GM21619 (cell line): Measurements from ENCODE around the gene PTPRT.

Experiments used
- ATAC-seq: cut with Tn5 transposase; IDR thresholded peaks from one replicate; pipeline ENCODE4 v1.9.1; 2021; ENCODE audit not compliant: unreplicated experiment

PTPRT gene

GRCh38 chr20:42846784-42847490 is 342.8 kb downstream of the PTPRT start:
- no peak for ATAC-seq

DNA sequence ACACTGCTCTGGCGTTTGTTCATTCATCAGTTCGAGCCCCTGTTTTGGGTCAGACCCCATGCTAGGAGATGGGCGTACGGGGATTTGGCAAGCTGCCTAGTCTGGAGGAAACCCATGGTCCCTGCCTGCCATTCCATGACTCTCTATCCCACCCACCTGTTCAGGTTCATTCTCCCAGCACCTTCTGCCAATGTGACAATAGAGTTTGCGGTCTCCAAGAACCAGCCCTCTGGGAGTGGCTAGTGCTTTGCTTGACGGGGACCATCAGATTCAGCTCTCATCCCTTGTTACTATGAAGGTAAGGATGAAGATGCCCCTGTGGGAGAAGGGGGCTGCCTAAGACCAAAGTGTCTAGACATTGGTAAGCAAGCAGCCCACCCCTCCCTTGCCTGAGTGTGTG is 345.0 kb downstream of the PTPRT start:
- ATAC-seq, result no peak

DNA sequence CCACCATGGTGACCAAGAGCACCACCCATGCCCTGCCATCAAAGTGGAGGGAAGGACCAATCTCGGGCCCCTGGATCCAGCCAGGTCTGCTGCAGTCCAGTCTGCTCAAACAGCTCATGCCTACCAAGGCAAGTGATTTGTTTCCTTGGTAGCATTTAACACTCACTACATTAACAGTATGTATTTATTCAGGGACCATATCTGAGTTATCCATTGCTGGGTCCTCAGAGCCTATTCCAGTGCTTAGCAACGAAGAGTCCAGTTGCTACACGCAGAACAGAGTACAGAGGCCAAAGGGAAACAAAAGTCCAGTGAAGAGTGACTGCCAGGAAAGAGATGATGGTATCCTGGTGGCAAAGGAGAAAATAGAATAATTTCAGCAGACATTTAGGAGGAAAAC is 352.2 kb downstream of the PTPRT start:
- no peak for ATAC-seq

DNA sequence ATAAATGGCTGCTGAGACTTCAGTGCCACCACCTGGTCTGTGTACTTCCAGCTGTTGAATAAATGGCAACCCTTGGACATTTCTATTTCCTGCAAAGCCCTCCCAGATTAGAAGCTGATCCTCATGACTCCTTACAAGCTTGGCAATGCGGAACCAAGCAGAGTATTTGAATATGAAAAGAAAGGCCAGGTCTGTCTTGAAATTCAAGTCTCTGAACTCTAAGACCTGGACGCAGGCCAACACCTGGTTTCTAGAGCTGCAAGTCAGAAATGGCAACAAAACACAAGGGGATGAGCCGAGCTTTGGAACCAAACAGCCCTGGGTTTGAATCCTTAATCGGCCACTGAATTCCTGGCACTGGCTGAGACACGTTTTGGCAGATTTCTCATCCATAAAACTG is 353.4 kb downstream of the PTPRT start:
- no peak for ATAC-seq

- no peak for ATAC-seq
Observed at GRCh38 chr20:42807876-42808275, 381.8 kb downstream of the PTPRT start.

- ATAC-seq, result no peak
Observed at GRCh38 chr20:42795111-42795695, 394.5 kb downstream of the PTPRT start.

DNA sequence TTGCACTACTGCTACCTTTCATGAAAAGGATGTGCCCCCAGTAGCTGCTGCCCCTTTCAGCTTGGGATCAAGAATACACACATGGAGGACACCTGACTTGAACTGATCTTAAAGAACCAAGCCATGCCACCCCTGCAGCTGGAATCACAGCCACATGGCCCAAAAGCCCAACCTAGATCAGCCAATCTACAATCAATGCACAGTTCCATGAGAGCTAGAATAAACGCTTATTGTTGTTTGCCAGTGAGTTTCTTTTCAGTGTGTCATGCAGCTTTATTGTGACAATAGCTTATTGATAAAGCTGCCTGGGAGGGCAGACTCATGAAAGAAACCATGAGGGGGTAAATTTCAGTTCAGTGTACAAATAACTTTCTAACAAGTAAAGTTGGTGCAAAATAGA is 397.7 kb downstream of the PTPRT start:
- ATAC-seq, result no peak

GRCh38 chr20:42790111-42790510 is 399.6 kb downstream of the PTPRT start:
- no peak for ATAC-seq

DNA sequence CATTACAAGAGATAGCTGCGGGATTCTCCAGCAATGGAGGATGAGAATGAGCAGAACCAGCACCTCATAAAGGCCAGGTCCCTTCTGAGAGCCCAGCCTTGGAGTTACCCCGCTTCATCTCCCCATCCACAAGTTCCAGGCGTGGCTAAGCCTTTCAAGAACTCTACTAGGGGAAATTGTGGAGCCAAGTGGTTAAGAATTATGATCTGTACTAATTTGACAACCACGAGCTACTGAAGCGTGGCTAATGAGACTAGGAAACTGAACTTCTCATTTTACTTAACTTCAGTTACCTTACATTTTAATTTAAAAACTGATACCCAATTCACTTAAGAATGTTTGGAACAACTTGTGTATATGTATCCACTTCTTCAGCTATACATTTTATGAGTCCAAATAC is 401.0 kb downstream of the PTPRT start:
- ATAC-seq, result no peak

DNA sequence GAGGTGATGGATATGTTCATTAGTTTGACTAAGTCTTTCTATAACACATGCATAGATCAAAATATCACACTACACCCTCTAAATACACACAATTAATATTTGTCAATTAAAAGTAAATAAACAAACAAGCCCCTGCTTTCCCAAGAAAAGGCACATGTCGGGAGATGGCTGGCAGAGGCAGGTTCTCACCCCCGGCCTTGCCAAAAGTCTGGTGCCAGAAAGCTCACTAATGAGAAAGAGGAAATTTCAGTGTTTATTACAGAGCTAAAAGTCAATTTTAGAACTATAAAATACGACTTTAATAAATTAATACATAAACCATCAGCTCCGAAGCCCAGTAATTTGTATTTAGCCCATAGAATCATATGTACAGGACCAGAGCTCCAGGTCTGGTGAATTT is 404.7 kb downstream of the PTPRT start:
- ATAC-seq, result no peak

DNA sequence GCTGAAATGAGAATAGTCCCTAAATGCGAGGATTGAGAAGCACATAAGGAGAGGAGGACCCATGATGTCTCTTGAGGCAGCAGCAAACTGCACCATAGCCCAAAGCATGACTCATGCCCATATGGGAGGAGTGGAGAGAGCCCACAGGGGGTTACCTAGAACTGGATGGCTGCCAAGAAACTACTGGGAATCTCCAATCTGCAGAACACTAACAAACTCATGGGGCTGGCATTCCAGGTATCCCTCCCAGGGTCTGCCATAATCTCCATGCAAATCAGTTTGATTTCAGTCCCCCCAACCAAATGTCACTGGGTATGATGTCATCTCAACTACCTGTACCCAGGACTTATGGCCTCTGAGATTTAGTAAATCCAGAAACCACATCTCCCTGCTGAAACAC is 410.5 kb downstream of the PTPRT start:
- no peak for ATAC-seq

GRCh38 chr20:42775866-42776265 is 413.8 kb downstream of the PTPRT start:
- ATAC-seq, result no peak

DNA sequence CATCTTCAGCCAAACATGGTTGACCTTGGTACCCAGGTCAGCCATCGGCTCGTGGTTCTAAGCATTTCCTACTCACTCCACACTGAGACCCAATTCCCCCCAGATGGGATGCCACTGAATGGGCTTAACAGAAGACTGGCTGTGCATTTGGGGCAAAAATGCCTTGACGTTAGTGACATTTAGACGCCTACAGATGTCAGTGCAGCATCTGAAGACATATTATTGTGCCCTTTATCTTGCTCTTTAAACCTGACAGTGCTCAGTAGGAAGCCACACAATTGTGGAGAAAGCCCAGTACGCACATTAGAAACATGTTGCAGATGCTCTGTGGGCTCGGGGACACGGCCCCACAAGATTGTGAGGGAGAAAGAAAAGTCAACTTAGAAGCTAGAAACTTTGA is 414.7 kb downstream of the PTPRT start:
- no peak for ATAC-seq

DNA sequence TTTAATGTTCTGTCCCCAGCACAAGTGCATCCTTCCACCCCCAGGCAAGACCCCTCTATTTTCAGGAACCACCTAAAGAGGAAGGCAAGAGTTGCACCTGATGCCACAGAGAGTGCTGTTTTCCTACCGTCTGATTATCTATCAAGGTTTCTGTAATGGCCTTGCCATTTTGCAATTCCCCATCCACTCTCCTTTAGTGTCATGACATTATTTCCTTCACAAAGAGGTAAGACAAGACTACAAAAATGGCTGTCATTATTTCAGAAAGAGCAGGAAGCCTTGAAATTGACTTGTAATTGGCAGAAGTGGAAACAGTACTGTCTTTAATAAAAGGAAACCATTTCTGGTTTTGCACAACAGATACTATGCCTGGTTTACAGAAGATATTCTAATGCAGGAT is 426.7 kb downstream of the PTPRT start:
- no peak for ATAC-seq

DNA sequence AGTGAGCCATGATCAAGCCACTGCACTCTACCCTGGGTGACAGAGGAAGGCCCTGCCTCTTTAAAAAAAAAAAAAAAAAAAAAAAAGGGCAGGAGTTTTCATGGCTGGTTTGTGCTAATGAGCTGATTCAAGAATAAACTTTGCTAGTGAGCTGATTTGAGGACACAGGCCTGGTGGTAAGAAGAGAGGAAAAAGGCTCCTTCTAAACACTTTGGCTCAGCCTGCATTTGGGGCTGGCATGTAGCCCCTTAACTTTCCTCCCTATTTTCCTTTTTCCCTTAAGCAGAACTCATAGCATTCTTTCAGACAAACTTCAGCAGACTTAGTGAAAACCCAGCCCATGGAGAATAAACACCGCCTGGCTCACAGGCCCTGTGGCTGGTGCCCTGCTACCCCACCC is 432.7 kb downstream of the PTPRT start:
- ATAC-seq, result no peak

DNA sequence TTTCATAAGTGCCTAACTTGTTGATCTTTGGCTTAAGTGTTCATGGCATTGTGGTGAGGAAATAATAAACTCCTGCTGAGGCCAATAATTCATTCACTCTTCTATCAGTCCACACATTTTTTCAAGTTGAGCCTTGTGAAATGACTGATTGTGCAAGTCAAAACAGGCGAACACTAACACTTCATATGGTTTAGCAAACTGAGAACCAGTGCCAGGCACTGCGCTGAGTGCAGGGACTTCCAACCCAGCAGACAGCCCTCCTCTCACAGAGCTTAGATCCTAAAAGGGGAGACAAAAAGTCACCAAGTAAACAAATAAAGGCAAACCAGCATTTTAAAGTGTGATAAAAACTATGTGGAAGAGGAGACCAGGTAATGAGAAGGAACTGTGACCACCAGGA is 435.0 kb downstream of the PTPRT start:
- ATAC-seq, result no peak

DNA sequence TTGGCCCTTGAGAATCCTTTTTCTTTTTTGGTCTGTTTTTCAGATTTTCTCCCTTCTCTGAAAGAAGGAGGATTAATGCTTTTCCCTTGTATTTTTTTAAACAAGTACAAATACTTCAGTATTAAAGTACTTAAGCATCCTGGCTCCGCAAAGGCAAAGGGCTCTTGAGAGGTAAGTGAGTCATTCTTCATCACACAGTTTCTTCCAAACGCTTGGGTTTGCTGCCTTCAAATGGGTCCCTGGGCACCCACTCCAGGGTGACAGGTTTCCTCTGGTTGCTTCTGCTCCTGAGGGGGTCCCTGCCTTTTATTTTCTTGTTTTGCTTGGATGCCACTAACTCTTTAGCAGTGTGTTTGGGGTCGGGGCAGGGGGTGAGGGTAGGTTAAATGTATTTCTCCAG is 437.1 kb downstream of the PTPRT start:
- ATAC-seq, result no peak

GRCh38 chr20:42749556-42749955 is 440.1 kb downstream of the PTPRT start:
- no peak for ATAC-seq

DNA sequence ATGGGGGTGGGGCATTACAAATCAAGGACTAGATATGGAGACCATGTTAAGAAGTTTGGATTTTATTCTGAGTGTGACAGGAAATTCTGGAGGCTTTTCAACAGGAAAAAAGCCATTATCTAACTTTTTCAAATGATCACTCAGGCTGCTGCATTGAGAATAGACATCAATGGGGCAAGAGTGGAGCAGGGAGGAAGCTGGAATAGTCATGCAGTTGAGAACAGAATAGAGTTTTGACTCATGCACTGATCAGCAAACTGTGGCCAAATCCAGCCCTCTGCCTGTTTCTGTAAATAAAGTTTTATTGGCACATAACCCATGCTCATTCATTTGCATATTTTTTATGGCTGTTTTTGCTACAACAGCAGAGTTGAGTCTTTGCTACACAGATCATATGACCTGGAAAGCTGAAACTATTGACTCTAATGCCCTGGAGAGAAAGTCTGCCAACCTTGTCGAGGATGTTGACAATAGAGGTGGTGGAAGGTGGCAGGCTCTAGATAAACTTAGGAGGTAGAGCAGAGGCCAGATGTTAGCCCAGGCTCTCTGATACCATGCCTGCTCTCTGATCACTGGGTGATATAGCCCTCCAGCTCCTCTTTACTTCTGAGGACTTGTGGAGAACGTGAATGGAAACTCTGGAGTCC is 441.8 kb downstream of the PTPRT start:
- no peak for ATAC-seq

DNA sequence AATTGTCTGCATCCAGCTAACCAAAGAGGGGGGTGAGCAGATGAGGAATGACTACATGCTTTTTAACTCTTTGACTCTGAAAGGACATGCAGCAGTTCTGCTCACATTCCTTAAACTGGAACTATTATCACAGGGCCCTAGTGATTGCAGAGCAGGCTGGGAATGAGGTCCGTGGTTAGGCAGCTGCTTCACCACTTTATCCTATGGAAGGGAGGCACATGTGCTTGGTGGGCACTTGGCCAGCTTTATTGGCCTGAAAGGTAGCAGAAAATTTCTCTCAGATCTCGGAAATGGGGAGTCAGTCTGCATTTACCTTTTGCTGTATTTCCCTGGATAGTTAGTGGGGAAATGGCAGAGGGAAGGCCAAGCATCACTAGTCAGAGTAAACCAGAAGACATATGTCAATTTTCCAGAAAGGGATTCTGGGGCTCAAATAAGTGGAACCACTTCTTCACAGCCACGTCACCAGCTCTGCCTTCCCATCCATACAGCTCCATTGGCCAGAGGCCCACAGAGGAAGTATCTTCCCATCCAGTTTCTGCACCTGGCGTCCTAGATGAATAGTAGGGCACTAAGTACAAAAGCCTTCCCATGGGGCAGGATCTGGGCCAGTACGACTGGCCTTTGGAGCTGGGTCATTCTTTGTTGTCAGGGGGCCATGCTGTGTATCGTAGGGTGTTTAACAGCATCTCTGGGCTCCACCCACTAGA is 444.8 kb downstream of the PTPRT start:
- no peak for ATAC-seq

DNA sequence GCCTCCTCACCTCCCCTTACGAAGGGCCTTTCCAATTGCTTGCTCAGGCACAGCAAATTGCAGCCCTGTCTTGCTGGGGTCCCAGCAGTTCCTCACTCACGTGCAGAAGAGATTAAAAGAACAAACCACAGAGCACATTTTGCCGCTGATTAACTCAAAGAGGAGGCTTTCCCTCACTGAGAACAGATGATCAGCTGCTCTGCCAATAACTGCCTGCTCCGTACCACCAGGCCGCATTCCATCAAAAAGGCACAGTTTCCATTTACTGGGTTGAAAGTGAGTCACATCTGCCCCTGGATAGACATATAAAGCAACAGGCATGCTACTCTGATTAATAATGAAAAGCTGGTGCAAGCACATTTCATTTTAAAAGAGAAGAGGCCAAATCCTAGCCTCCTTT is 446.8 kb downstream of the PTPRT start:
- no peak for ATAC-seq

- no peak for ATAC-seq
Observed at GRCh38 chr20:42741906-42742305, 447.8 kb downstream of the PTPRT start.
